Measurements from ENCODE around the gene PUM1. TPM values are rescaled to one million over a fixed set of nuclear protein-coding genes. Genes with fewer than 3 reads are reported as not detected.

Gene PUM1
- total and polyA plus RNA-seq, 10 of the 15 experiments (the other 5 are each of a cell fraction or from before 2014, with no cell fraction given), result 21.4 to 75.3 (median 42.4) TPM

DNA sequence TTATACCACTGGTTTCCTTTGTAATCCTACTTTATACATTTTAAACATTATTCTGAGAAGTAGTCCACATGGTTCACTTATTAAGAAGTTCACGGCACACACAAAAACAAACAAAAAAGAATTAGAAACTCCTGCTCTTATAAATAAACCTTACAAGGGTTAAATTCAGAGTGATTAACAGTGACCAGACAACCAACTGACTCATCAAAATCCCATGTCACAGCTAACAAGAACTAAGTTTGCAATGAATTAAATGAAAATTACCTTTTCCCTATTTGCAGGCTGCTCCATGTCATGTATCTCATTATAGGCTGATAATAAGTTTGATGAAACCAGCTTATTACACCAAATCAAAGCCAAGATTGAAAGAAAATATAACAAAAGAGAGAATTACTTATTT is 77.5 kb downstream of the PUM1 start:
- no TSS peak for BruUV-seq (replicated peaks)
- H3K79me2 ChIP-seq (ENCODE audit: control insufficient read depth, insufficient read depth, low read length), result peaks cover 52% of the 10 kb centered on the region
- no peak overlapping the region for H3K9ac ChIP-seq (ENCODE audit: control insufficient read depth, insufficient read depth, low read length)
- ChIA-PET CTCF (interaction anchor here (1.3 to 1.8 kb wide), 2 partner anchors 12 to 16 kb away, joined by 3 to 5 read pairs; no protein-coding TSS in a partner anchor), RAD21 (ENCODE audit: unreplicated experiment) (no interaction called here), SMC1A (ENCODE audit: uncharacterized antibody, unreplicated experiment) (interaction anchor here (0.7 to 1.1 kb wide), 6 partner anchors 9 to 76 kb away, joined by 3 to 4 read pairs (median 3); no protein-coding TSS in a partner anchor), POLR2A (interaction anchor here (0.5 kb wide), 1 partner anchor 12 kb away, joined by 4 read pairs; no protein-coding TSS in a partner anchor)
- ATAC-seq, result no peak
- intact Hi-C loops (cut with micrococcal nuclease; ENCODE audit: unreplicated experiment) (no loop called here), in situ Hi-C loops (cut with MboI) (no loop called here)
- no peak for DNase-seq (ENCODE audit: low read depth, low spot score)
- H3K4me2 ChIP-seq (ENCODE audit: control insufficient read depth, insufficient read depth), result no peak overlapping the region
- peaks cover 11% of the 10 kb centered on the region for H3K4me1 ChIP-seq (ENCODE audit: control insufficient read depth, insufficient read depth, low read length)
- no peak overlapping the region for H2AFZ ChIP-seq (ENCODE audit: control insufficient read depth, low read depth, low read length)
- WGBS (ENCODE audit: insufficient coverage, insufficient replicate concordance, low lambda C conversion rate, missing lambda C conversion rate), result 96% methylated on average over 1 of the region's 1 CpG
- H4K20me1 ChIP-seq (ENCODE audit: control insufficient read depth, insufficient read depth), result no peaks in the 10 kb centered on the region
- TF ChIP-seq SMC3 (IDR thresholded peaks at IDR 0.05; ENCODE audit: borderline replicate concordance, low read length) (no peak), KAT2A (conservative IDR thresholded peaks at IDR 0.05; ENCODE audit: control insufficient read depth, low read depth, low read length) (no peak)
- peaks cover 8 to 9% of the 10 kb centered on the region in 2 experiments for H3K36me3 ChIP-seq (ENCODE audit: control insufficient read depth in 2 of 2, insufficient read depth in 2 of 2, low read length in 1 of 2)
- FAIRE-seq, result no peak
- no peak overlapping the region for H3K4me3 ChIP-seq
- H3K9me3 ChIP-seq (replicated peaks; ENCODE audit: control insufficient read depth, insufficient read depth, low read length), result no peaks in the 10 kb centered on the region
- H3K27me3 ChIP-seq (replicated peaks in 1 of 2; ENCODE audit: control insufficient read depth in 2 of 2, insufficient read depth in 2 of 2, low read length in 1 of 2), result no peaks in the 10 kb centered on the region
- no peak overlapping the region for H3K27ac ChIP-seq (ENCODE audit: control insufficient read depth, insufficient read depth)

DNA sequence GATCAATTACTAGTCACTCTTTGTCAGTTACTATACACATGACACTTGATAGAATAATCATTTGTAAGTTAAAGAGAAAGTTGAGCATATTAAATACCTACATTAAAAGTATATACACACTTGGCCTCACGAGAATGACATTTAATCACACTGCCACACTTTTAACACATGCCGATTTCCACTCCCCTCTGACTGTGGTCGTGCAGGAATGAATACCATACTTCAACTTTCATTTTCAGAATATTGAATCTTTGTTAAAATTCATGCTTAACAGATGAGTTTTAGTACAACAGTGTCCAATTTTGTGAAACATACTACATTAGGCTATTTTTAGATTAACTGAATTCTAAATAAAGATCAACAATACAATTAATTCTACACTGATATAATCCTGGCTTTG is 78.8 kb downstream of the PUM1 start:
- ATAC-seq (peak; percentile 45; the same call in 2 of the 3 replicates), DNase-seq (ENCODE audit: low read depth, low spot score) (no peak), FAIRE-seq (no peak)
- H3K9me3 ChIP-seq (replicated peaks; ENCODE audit: control insufficient read depth, insufficient read depth, low read length), result no peaks in the 10 kb centered on the region
- ChIA-PET POLR2A (interaction anchor here (0.6 kb wide), 1 partner anchor 398 kb away, joined by 3 read pairs; no protein-coding TSS in a partner anchor), CTCF (no interaction called here), RAD21 (ENCODE audit: unreplicated experiment) (no interaction called here), SMC1A (ENCODE audit: uncharacterized antibody, unreplicated experiment) (interaction anchor here (0.9 to 1.5 kb wide), 5 partner anchors 12 to 26 kb away, joined by 3 to 6 read pairs (median 3); no protein-coding TSS in a partner anchor)
- H3K27me3 ChIP-seq (replicated peaks in 1 of 2; ENCODE audit: control insufficient read depth in 2 of 2, insufficient read depth in 2 of 2, low read length in 1 of 2), result no peaks in the 10 kb centered on the region
- no peak overlapping the region for H3K4me2 ChIP-seq (ENCODE audit: control insufficient read depth, insufficient read depth)
- H2AFZ ChIP-seq (ENCODE audit: control insufficient read depth, low read depth, low read length), result no peak overlapping the region
- no peak overlapping the region for H3K27ac ChIP-seq (ENCODE audit: control insufficient read depth, insufficient read depth)
- no peaks in the 10 kb centered on the region for H4K20me1 ChIP-seq (ENCODE audit: control insufficient read depth, insufficient read depth)
- WGBS (ENCODE audit: insufficient coverage, insufficient replicate concordance, low lambda C conversion rate, missing lambda C conversion rate), result 62% methylated on average over 3 of the region's 3 CpGs
- intact Hi-C loops (cut with micrococcal nuclease; ENCODE audit: unreplicated experiment), result no loop called here
- BruUV-seq (replicated peaks), result no TSS peak
- in situ Hi-C loops (cut with MboI), result no loop called here
- peaks cover 4 to 11% of the 10 kb centered on the region in 2 experiments for H3K36me3 ChIP-seq (ENCODE audit: control insufficient read depth in 2 of 2, insufficient read depth in 2 of 2, low read length in 1 of 2)
- H3K4me3 ChIP-seq, result no peak overlapping the region
- H3K79me2 ChIP-seq (ENCODE audit: control insufficient read depth, insufficient read depth, low read length), result peaks cover 54% of the 10 kb centered on the region
- peaks cover 13% of the 10 kb centered on the region for H3K4me1 ChIP-seq (ENCODE audit: control insufficient read depth, insufficient read depth, low read length)
- TF ChIP-seq, protein P1, sequence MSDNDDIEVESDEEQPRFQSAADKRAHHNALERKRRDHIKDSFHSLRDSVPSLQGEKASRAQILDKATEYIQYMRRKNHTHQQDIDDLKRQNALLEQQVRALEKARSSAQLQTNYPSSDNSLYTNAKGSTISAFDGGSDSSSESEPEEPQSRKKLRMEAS (IDR thresholded peaks at IDR 0.05; ENCODE audit: low read depth, low read length), result no peak
- TF ChIP-seq MYB (IDR thresholded peaks at IDR 0.05; ENCODE audit: borderline replicate concordance, low read depth, low read length) (no peak), POLR2AphosphoS2 (IDR thresholded peaks at IDR 0.05; ENCODE audit: low read depth, low read length) (no peak), ZBED1 (IDR thresholded peaks at IDR 0.05; ENCODE audit: borderline replicate concordance) (no peak), RAD51 (IDR thresholded peaks at IDR 0.05) (no peak), SMAD5 (IDR thresholded peaks at IDR 0.05; ENCODE audit: low read depth) (no peak), ZNF274 (IDR thresholded peaks at IDR 0.05; ENCODE audit: insufficient read depth, insufficient read length) (no peak), CBX3 (IDR thresholded peaks at IDR 0.05; ENCODE audit: borderline replicate concordance, low read depth) (no peak), IRF4 (IDR thresholded peaks at IDR 0.05; ENCODE audit: low read depth, low read length) (no peak)
- H3K9ac ChIP-seq (ENCODE audit: control insufficient read depth, insufficient read depth, low read length), result no peak overlapping the region

Measured in GM12878 (cell line).